ENCODE results near the gene THG1L. TPM values are rescaled to one million over a fixed set of nuclear protein-coding genes. Genes with fewer than 3 reads are reported as not detected.
A peak's percentile ranks its signal among the peaks of the same experiment; 100 is the strongest.

Gene THG1L
- total RNA-seq, 1 experiment from 2014 or later, result 16.6 TPM

DNA sequence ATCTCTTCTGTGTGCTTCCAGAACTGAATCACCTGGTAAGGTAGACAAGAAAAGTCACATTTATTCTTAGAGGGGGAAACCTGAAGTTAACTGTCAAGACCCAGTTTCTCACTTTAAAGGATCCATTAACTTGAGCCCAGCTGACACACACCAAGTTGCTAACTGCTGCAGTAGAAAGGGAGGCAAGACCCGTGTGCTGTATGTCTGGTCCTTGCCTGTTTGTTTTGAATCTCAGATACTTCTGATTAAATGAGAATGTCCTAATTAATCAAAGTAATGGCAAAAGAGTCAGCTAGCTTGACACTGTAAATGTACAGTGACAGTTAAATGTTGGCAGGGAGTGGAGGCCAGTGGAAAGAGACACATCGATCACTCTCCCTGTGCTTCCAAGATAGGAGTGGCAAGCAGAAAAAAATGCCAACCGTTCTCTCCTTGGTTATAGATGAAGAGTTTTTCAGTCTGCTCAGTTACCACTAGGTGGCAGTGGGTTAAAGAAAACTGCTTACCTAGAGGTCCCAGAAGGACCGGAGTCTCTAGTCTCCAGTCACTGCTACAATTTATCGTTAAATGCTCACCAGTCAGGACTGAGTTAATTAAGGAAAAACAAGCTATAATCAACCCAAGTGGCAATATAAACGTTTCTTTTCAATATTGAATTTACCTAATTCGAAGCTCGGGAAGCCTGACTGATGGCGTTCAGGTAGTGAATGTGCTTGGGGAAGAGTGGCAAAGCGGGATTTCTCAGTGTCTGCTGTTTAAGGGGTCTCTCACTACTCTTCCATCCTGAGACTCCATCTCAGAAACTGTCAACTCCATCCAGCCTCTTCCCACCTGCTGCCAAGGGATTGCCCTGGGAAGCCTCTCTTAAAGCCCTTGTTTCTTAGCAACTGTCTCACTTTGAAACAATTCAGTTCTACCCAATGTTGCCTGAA lies 30.7 kb downstream of the THG1L start:
- Histone ChIP-seq H3K36me3 (replicated peaks; ENCODE audit: control insufficient read depth, insufficient read depth, low read length) (no peaks in the 10 kb centered on the region), H3K27me3 (ENCODE audit: control insufficient read depth, insufficient read depth, low read length) (no peaks in the 10 kb centered on the region), H3K4me3 (ENCODE audit: insufficient read depth, low read depth, low read length) (no peak overlapping the region)
- DNase-seq, result peak; percentile 78

- no peaks in the 10 kb centered on the region for H3K27me3 ChIP-seq (ENCODE audit: control insufficient read depth, insufficient read depth, low read length)
- H3K36me3 ChIP-seq (replicated peaks; ENCODE audit: control insufficient read depth, insufficient read depth, low read length), result no peaks in the 10 kb centered on the region
- DNase-seq, result no peak
- H3K4me3 ChIP-seq (ENCODE audit: insufficient read depth, low read depth, low read length), result no peak overlapping the region
These were observed 33.3 kb downstream of the THG1L start for GRCh38 chr5:157764531-157764930.

DNA sequence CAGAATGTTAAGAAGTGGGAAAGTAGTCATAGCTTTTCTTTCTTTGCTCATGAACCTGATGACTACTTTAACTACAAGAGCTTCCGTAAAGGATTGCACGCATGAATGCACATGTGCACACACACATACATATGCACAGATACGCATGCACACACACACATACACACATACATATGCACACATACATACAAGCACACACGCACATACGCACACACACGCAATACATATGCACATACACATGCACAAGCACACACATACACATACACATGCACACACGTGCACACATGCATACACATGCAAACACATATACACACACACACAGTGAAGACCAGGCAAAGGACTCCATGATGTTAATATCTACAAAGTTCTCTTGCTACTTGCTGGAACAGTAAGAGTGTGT lies 35.2 kb downstream of the THG1L start:
- H3K36me3 ChIP-seq (replicated peaks; ENCODE audit: control insufficient read depth, insufficient read depth, low read length), result no peaks in the 10 kb centered on the region
- H3K4me3 ChIP-seq (ENCODE audit: insufficient read depth, low read depth, low read length), result no peak overlapping the region
- no peaks in the 10 kb centered on the region for H3K27me3 ChIP-seq (ENCODE audit: control insufficient read depth, insufficient read depth, low read length)
- DNase-seq, result no peak

DNA sequence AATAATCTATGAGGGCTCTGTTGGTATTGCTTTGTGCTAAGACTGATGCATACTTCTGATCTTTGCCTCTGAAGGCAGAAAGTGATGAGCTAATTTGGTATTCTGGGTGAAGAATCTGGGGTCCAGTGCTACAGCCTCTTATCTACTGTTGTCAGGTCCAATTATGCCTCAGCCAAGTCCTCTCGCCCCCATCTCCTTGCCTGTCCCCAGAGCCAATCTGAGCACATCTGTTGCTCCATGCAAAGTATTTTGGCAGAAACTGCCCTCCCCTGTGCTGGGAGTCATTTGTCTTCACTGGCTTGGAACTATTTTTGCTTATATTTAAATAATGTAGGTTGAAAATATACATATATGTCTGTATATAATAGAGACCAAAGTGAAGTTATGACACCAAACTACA lies 35.7 kb downstream of the THG1L start:
- Histone ChIP-seq H3K27me3 (ENCODE audit: control insufficient read depth, insufficient read depth, low read length) (no peaks in the 10 kb centered on the region), H3K4me3 (ENCODE audit: insufficient read depth, low read depth, low read length) (no peak overlapping the region), H3K36me3 (replicated peaks; ENCODE audit: control insufficient read depth, insufficient read depth, low read length) (no peaks in the 10 kb centered on the region)
- DNase-seq, result no peak

- no peak overlapping the region for H3K4me3 ChIP-seq (ENCODE audit: insufficient read depth, low read depth, low read length)
- H3K27me3 ChIP-seq (ENCODE audit: control insufficient read depth, insufficient read depth, low read length), result no peaks in the 10 kb centered on the region
- no peaks in the 10 kb centered on the region for H3K36me3 ChIP-seq (replicated peaks; ENCODE audit: control insufficient read depth, insufficient read depth, low read length)
- DNase-seq, result no peak
These were observed 36.5 kb downstream of the THG1L start for GRCh38 chr5:157767689-157768088.

DNA sequence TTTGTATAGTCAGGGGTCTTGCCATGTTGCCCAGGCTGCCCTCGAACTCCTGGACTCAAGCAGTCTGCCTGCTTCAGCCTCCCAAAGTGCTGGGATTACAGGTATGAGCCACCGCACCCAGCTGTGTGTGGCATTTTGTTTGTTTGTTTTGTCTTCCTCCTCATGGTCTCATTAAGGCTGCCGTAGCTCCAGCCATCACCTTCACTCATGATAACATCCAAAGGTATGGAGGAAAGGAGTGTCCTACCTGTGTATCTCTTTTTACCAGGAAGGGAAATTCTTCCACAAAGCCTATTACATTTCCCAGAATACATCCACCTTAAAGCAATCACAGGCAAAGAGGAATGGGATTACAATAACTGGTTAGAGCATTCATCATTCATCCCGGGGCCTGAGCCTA lies 39.4 kb downstream of the THG1L start:
- Histone ChIP-seq H3K4me3 (ENCODE audit: insufficient read depth, low read depth, low read length) (no peak overlapping the region), H3K27me3 (ENCODE audit: control insufficient read depth, insufficient read depth, low read length) (no peaks in the 10 kb centered on the region), H3K36me3 (replicated peaks; ENCODE audit: control insufficient read depth, insufficient read depth, low read length) (no peaks in the 10 kb centered on the region)
- no peak for DNase-seq

DNA sequence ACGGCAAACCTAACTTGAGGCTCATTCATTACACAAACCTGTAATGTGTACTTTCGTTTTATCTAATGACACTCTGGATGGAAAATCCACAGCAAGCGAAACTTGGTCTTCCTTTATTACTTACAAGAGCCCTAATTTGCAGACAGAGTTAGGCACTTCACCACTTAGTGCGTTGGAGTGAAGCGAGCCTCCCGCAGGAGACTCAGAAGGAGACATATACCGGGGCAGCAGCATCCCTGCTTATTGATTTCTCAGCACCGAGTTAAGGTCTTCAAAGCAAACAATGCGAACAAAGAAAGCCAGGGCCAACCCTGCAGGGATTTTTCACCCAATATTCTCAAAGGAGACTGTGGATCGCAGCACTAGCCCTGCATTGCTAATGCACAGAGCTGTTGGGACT lies 40.9 kb downstream of the THG1L start:
- Histone ChIP-seq H3K36me3 (replicated peaks; ENCODE audit: control insufficient read depth, insufficient read depth, low read length) (no peaks in the 10 kb centered on the region), H3K27me3 (ENCODE audit: control insufficient read depth, insufficient read depth, low read length) (no peaks in the 10 kb centered on the region), H3K4me3 (ENCODE audit: insufficient read depth, low read depth, low read length) (no peak overlapping the region)
- peak; percentile 12 for DNase-seq

DNA sequence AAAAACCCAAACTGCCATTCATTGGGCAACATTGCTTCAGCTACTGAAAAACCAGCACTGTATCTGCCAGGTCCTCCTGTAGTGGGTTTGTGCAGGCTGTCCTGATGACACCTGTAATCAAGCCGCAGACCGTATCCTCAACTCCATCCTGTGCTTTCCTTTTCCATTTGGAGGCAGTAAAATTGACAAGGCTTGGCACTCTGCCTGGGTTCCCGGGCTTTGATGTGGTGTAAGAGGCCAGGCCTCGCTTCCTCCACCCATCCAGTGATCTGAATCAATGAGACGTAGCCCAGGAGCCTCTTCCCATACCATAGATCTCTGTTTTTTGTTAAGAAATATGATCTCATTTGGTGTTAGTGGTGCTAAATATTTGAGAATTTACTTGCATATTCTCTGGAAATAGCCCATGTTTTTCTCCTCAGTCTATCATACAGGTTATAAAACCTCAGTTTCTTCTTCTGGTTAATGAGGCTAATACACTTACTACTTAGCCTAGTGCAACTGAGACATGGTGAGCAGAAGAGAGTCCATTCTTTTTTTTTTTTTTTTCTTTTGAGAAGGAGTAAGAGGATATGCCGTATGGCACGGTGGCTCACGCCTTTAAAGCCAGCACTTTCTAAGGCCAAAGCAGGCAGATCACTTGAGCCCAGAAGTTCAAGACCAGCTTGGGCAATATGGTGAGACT lies 47.0 kb downstream of the THG1L start:
- Histone ChIP-seq H3K4me3 (ENCODE audit: insufficient read depth, low read depth, low read length) (no peak overlapping the region), H3K27me3 (ENCODE audit: control insufficient read depth, insufficient read depth, low read length) (no peaks in the 10 kb centered on the region), H3K36me3 (replicated peaks; ENCODE audit: control insufficient read depth, insufficient read depth, low read length) (no peaks in the 10 kb centered on the region)
- DNase-seq, result no peak

GRCh38 chr5:157779221-157779620 lies 48.0 kb downstream of the THG1L start:
- no peaks in the 10 kb centered on the region for H3K27me3 ChIP-seq (ENCODE audit: control insufficient read depth, insufficient read depth, low read length)
- H3K36me3 ChIP-seq (replicated peaks; ENCODE audit: control insufficient read depth, insufficient read depth, low read length), result no peaks in the 10 kb centered on the region
- H3K4me3 ChIP-seq (ENCODE audit: insufficient read depth, low read depth, low read length), result no peak overlapping the region
- no peak for DNase-seq

GRCh38 chr5:157785801-157786200 lies 54.6 kb downstream of the THG1L start:
- no peak overlapping the region for H3K4me3 ChIP-seq (ENCODE audit: insufficient read depth, low read depth, low read length)
- H3K27me3 ChIP-seq (ENCODE audit: control insufficient read depth, insufficient read depth, low read length), result no peaks in the 10 kb centered on the region
- DNase-seq, result no peak
- H3K36me3 ChIP-seq (replicated peaks; ENCODE audit: control insufficient read depth, insufficient read depth, low read length), result peaks cover 6% of the 10 kb centered on the region

Other genes with a start within 250 kb of the THG1L start
- gene ADAM19, start 155.6 kb upstream of the THG1L start, total RNA-seq (2014; rRNA removed; shearing (Covaris generic)), result 37.7 and 53.1 TPM in 2 replicates
- gene SOX30, start 79.0 kb upstream of the THG1L start, total RNA-seq (2014; rRNA removed; shearing (Covaris generic)), result 0.04 and 0.42 TPM in 2 replicates
- not detected in 2 replicates for gene C5orf52, start 59.9 kb upstream of the THG1L start, total RNA-seq (2014; rRNA removed; shearing (Covaris generic))
- 4.6 and 6.5 TPM in 2 replicates for gene LSM11, start 12.3 kb downstream of the THG1L start, total RNA-seq (2014; rRNA removed; shearing (Covaris generic))
- gene CLINT1, start 127.7 kb downstream of the THG1L start, total RNA-seq (2014; rRNA removed; shearing (Covaris generic)), result 74.9 and 78.4 TPM in 2 replicates